NCI-H510A (cell line): ENCODE data around the gene LCOR.
"Not testable (repeated sequence)": the region's sequence is repeated elsewhere in the genome, so short reads cannot be mapped to it uniquely, and the experiment has no call there.

Experiments used
- DNase-seq: peaks from one replicate; lab custom pipeline; 2025; lab: John Stamatoyannopoulos, UW

Gene LCOR

DNA sequence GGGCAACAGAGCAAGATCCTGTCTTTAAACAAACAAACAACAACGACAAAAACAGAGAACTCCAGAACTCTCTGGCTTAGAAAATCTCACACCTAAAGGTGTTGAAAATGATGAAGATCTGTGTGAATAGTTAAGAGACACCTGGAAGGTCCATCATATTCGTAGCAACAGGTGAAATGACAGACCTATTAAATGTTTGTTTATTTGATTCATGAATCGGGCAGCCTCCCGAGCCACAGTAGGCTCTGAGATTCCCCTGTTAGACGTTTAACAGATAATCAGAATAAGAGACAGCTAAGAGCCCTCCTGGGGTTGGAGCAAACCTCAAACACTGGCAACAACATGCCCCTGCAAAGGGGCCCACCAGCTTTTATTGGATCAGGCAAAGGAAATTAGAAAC, 103.7 kb downstream of the LCOR start:
- DNase-seq = no peak

DNA sequence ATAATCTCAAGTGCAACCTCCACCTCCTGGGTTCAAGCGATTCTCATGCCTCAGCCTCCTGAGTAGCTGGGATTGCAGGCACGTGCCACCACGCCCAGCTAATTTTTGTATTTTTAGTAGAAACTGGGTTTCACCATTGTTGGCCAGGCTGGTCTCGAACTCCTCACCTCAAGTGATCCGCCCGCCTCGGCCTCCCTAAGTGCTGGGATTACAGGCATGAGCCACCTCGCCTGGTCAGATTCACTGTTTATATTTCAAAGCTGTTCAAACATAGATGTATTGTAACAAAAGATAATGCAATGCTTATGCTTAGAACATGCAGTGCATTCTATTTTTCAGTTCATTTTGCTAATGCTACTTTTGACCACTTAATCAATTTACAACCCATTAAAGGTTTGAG, 111.1 kb downstream of the LCOR start:
- DNase-seq = not testable (repeated sequence)

DNA sequence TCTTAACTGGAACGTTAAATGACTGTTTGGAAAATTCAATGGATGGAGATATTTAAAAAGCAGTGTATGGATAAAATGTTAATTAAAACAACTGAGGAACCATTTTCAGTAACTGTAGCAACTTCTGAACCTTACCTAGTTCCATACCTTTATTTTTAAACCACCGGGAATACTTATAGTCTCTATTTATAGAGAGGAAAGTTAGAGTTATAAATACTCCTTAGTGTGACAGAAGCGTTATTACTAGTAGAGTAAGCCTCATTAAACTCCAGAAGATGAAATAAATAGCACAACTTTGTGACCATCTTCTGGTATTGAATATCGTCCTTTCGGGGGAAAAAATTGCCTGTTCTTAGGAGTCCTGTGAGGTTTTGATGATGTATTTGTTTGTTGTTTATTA, 114.9 kb downstream of the LCOR start:
- no peak for DNase-seq

DNA sequence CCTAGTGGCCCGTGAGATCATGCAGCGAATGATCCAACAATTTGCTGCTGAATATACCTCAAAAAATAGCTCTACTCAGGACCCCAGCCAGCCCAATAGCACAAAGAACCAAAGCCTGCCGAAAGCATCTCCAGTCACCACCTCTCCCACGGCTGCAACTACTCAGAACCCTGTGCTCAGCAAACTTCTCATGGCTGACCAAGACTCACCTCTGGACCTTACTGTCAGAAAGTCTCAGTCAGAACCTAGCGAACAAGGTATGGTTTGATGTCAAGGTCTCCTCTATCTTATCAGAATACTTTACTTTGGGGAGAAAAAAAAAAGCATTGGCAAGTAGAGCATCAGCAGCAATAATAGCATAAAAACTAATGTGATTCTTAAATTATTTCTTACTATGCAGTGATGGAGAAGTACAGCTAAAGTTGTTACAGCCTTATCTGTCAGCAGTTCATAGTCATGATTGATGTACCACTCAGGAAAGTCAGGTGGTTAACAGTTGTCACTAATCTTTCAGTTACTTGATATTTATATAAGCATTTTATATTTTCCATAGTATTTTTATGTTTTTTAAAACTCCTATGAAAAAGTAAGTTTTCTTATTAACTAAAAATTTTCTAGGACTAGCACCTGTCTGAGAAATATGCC, 117.1 kb downstream of the LCOR start:
- no peak for DNase-seq

DNA sequence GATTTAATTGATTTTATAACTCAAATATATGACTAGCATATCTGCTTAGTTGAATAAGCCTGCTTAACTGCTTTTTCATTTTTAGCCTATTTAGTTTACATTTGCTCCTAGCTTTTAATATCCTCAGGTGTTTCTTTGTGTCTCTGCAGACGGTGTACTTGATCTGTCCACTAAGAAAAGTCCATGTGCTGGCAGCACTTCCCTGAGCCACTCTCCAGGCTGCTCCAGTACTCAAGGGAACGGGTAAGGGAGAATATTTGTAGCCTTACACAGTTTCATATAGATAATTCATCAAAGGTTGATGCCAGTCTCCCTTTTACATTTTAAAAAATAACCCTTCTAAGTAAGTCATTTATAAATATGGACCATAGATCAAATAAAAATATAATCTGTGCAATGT, 119.9 kb downstream of the LCOR start:
- no peak for DNase-seq

DNA sequence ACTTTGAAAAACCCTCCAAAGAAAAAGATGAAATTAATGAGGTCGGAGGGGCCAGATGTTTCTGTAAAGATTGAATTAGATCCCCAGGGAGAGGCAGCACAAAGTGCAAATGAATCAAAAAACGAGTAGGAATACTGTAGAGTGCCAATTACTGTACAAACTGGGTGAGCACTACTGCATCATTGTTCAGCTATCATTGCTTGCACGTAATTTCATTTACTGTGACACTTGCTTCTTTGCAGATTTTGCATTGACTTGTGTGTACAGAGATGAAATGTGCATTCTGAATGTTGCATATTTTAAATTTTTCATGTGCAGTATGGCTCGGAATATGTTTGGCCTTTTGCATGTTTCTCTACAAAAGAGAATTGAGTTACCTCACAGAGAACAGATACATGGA, 123.7 kb downstream of the LCOR start:
- DNase-seq = no peak

DNA sequence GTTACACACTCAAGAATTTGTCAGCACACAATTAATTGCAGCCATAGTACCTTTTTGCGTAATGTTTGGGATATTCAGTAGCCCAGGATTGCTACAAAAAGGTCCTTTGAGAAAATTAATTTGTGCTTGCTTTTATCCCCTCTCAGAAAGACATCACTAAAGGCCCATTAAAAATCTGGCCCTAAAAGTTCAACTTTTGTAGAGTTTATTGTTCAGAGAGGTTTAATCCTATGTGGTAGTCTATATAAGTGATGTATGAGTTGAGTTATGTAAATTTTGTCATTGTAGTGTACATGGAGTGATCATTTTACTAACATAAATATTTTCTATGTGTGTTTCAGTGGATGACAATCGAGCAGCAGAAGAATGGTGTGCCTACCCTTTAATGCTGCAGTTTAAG, 126.0 kb downstream of the LCOR start:
- no peak for DNase-seq

DNA sequence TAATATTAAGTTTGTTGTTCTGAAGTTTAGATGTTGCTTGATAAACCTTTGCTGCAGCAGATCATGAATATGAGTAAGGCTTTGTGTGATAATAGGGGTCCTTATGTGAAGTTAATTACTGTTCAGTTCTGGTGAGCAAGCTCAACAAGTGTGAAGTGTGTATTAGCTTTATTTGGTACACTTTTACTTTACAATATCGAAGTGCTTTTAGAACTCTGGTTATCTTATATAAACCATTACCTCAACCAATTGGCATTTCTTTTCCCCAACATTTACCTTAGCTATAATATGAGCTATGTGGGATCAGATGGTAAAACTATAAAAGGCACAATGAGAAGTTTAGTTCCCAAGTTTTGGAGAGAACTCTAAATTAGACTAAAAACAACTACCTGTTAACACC, 127.6 kb downstream of the LCOR start:
- no peak for DNase-seq

DNA sequence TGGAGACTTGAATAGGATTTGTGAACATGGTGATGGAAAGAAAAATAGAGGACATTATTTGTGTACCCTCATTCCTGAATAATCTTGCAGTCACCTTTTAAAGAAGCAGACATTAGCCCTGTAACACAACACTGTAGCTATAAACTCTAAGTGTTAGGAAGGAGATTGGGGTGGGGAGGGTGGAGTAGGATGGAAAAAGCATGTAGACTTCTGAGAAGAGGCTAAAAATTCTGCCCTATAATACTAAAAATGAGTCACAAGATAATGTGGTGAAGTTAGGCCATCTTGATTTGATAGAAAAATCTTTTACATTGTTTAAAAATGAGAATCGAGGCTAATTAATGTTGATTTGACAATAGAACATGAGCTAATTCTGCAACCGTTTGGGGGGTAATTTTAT, 128.8 kb downstream of the LCOR start:
- DNase-seq = no peak

DNA sequence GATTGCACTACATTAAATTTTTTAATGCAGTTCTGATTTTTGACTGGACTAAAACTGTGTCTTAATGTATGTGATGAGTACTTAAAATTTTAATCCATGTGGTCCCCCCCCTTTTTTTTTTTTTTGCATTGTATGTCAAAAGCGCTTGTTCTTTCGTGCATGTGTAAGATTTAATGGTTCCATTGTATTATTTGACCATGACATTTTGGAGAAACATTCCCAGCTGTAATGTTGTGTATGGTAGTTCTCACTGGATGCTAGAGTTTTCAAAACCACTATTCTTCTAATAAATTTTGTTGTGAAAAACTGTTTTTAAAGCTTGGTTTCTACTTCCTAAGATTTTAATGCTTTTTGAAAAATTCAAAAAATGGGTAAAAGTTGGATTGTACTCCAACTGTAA, 132.0 kb downstream of the LCOR start:
- no peak for DNase-seq

DNA sequence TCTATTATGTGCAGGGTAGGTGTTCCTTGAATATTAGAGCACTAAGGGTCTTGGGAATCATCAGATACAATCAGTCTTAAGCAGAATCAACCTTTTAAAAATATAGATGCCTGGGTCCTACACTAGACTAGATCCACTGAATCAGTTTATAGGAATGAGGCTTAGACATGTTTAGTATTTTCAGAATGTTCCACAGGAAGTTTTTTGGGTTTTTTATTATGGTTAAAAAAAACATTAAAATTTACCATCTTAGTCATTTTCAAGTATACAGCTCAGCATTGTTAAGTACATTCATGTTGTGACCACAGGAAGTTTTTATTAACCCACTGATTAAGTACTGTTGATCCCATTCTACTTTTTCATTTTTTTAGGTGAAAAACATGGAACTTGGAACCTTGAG, 135.7 kb downstream of the LCOR start:
- DNase-seq = no peak

DNA sequence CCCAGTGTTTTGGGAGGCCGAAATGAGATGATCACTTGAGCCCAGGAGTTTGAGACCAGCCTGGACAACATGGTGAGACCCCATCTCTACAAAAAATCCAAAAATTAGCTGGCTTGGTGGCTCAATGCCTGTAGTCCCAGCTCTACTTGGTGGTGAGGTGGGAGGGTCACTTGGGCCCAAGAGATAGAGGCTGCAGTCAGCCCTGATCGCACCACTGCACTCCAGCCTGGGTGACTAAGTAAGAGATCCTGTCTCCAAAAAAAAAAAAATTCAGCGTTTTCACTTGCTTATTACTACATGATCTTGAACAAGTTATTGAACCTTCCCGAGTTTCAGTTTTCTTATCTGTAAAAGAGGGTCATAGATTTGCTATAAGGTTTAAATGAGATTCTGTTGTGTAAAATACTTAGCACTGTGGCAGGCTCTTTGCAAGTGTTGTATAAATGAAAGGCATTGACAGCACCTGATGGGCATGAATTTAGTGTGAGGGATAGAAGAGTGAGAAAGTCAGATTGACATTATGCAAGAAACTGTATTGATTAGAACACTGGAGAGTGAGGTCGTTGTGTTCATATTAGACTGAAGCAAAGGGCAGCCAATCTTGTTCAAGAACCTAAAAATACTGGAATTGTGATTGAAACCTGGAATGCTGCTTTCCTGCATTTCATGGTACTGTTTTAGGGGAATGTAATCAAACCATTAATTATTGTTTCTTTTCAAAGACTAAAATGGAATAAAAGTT, 136.8 kb downstream of the LCOR start:
- DNase-seq = no peak

DNA sequence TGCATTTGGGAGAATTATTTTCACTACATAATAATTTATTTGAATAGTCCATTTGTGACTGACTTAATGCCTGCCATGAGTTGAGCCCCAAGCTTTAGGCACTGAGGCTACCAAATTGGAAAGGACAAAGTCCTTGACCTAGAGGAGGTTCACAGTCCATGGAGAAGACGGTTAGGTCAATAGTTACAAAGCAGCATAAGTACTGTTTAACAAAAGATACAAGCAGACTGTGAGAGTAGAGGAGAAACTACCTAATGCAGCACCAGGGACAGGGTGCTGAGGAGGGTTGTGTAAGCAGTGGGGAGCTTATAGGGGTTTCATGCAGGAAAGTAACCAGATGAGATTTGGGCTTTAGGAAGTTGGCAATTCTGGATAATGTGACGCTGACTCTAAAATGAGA, 139.2 kb downstream of the LCOR start:
- no peak for DNase-seq

DNA sequence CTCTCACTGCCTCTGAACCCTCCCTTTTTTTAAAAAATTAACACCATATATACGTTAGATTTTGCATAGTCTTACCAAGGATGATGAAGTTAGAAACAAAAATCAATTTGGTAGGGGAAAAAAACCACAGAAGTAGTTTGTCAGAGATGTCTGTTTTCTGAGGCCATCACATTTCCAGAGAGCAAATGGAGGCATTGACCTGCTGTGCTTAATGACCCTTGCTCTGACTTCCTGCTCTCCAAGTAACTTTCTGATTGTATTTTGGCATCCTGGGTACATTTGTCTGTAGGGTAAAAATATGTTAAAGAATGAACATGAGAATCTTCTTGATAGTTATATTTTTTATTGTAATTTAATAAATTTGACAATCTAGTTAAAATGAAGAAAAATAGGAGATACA, 140.2 kb downstream of the LCOR start:
- no peak for DNase-seq

DNA sequence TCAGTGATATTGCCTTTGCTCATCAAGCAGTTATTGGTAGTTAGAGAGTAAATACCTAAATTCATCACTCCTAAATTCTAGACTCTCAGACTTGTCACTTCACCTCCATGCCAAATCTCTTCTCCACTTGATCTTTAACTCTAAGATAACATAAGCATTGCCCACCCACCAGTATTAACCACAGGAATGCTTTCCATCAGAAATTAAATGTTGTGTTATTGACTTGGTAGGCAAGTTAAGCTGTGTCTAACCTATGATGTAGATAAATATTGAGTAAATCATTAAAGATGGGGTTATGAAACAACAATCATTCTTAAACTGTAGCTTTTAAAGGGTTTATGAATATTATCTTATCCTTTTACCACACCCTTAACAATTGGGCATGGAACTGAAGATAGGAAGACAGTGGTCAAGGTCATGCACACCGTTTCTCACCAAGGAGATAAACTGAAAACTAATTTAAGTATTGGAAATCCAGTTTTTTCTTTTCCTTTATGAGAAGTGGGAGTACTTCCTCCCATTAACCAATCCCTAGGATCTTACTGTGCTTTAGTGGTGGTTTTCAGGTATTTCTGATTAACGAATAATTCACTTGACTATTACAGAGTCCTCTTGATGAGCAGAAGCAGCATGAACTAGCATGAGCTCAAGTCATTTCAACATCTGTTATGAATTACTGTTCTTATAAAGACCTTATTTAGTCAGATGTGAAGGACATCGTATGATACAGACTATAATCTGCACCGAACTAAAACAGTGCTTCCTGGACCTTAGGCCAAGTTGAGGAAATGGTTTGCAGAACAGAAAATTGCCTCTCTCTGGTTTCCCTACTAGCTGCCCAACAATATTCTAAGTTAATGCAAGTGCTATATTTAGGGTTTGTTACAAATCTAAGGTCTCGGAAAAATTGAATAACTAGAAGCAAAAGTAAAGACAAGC, 142.0 kb downstream of the LCOR start:
- DNase-seq = no peak

DNA sequence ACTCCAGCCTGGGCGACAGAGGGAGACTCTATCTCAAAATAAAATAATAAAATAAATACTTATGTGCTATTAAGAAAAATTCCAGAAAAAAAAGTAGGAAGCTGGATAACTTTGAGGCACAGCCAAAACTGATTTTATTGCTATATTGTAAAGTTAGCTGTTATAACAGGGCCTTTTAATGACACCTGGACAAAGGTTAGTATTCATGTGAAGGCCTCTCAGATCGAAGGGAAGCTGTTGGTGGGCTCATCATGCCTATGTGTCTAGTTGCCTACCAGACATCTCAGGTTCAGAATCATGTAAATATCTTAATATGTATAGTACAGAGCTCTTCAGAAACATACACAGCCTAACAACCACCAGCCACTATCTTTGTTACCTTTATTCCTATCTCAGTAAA, 143.0 kb downstream of the LCOR start:
- no peak for DNase-seq

DNA sequence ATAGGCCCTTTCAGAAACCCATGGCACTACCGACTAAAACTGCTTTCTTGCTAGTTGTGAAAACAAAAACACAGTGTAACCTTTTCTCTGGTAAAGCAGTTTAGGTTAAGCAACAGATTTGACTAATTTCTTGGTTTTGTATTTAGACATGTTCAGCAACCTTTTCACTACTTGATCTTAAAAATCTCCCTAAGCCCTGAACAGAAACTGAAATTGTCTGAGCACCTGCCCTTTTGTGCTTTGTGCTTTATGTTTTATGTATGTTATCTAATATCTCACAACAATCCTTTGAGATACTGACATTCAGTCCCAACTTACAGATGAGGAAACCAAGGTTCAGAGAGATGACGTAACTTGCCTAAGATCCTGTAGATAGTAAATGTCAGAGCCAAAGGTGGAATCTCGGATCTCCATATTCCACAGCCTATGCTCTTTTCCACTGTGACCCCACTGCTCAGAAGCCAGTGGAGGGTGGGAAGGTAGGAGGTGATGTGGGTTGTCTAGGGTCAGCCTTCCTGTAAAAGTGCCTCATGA, 146.6 kb downstream of the LCOR start:
- DNase-seq = no peak

DNA sequence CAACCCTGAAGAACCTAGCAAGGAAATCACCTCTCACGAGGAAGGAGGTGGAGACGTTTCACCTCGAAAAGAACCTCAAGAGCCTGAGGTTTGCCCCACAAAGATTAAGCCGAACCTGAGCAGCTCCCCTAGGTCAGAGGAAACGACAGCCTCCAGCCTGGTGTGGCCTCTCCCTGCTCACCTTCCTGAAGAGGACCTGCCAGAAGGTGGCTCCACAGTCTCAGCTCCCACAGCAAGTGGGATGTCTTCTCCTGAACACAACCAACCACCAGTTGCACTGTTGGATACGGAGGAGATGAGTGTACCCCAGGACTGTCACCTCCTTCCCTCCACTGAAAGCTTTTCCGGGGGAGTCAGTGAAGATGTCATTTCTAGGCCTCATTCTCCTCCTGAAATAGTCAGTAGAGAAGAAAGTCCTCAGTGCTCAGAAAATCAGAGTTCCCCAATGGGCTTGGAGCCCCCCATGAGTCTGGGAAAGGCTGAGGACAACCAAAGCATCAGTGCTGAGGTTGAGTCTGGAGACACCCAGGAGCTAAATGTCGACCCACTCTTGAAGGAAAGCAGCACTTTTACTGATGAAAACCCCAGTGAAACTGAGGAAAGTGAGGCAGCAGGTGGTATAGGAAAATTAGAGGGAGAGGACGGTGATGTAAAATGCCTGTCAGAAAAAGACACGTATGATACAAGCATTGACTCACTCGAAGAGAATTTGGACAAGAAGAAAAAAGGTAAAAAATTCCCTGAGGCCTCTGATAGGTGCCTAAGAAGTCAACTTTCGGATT, 150.2 kb downstream of the LCOR start:
- DNase-seq = no peak

DNA sequence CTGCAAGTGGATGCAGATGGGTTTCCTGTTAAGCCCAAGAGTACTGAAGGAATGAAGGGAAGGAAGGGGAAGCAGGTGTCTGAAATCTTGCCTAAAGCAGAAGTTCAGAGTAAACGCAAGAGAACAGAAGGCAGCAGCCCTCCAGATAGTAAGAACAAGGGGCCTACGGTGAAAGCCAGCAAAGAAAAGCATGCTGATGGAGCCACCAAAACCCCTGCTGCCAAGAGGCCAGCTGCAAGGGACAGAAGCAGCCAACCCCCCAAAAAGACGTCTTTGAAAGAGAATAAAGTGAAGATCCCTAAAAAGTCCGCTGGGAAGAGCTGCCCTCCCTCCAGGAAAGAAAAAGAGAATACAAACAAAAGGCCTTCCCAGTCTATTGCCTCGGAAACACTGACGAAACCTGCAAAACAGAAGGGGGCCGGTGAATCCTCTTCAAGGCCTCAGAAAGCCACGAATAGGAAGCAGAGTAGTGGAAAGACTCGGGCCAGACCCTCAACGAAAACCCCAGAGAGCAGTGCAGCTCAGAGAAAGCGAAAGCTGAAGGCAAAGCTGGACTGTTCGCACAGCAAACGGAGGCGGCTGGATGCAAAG, 152.5 kb downstream of the LCOR start:
- no peak for DNase-seq

DNA sequence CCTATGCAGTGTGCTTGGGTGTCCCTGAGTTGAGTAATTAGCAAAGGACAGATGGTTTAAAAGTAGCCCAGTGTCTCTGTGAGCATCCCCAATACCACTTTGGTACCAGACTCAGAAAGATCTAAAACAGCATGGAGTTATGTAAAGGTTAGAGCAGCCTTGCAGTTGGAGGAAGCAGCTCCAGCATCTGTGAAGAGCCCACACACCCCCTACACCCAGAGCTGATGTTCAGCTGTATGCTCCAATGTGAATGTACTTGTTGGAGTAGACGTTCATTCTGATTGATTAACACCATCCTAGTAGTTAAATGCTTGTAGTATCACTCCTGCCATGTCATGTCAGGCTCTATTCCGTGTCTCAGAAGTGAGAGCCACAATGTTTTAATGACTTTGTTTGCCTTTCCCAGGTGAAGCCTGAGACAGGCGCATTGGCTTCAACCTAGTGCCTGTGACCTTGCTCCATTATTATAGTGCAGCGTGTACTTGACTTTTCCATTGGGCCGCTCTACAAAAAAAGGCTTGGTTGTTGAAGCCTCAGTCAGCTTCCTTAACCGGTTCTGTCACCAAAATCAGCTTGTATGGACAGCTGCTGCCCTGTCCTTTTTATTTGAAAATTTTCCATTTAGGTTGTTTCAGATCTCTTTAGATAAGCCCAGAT, 154.2 kb downstream of the LCOR start:
- no peak for DNase-seq
